H1 (cell line): Measurements from ENCODE around the gene RSAD2. TPM values are rescaled to one million over a fixed set of nuclear protein-coding genes. Genes with fewer than 3 reads are reported as not detected.
A peak's percentile ranks its signal among the peaks of the same experiment; 100 is the strongest.

Experiments
- CTCF ChIA-PET: fragments of 300-600 bp; sonication (Branson Sonifier 250); formaldehyde crosslinking; loops from one replicate; lab custom pipeline; 2021; ENCODE audit not compliant: partially characterized antibody; lab: Charles Lee
- POLR2A ChIA-PET: fragments of 300-600 bp; sonication (Branson Sonifier 250); formaldehyde crosslinking; loops from one replicate; lab custom pipeline; 2021; ENCODE audit warnings: inconsistent platforms; ENCODE audit not compliant: partially characterized antibody; lab: Charles Lee
- DNase-seq, 2 experiments: peaks; one replicate each; pipeline versions ENCODE4 v3.0.0 to v3.0.0-alpha.2; 2010 to 2022; ENCODE audit warnings: low spot score in 2 of 2, low read depth in 1 of 2, mixed read lengths in 1 of 2
- FAIRE-seq: peaks from 2 replicates; lab custom pipeline; 2011; peaks lifted over from hg19 to GRCh38; lab: Jason Lieb, UNC
- H2AFZ ChIP-seq: 2 replicates; pipeline ENCODE4 v1.8.1; 2012; ENCODE audit warnings: low read length, inconsistent platforms
- H2AK5ac ChIP-seq: 2 replicates; pipeline ENCODE4 v1.6.1; 2013; ENCODE audit warnings: low read depth, low read length
- H2BK120ac ChIP-seq: replicated peaks from 2 replicates; pipeline ENCODE3; 2013; ENCODE audit warnings: low read depth, low read length, inconsistent platforms
- H2BK12ac ChIP-seq: 2 replicates; pipeline ENCODE4 v1.6.1; 2013; ENCODE audit warnings: low read depth, low read length
- H2BK15ac ChIP-seq: 2 replicates; pipeline ENCODE4 v1.6.1; 2013; ENCODE audit warnings: low read length
- H2BK20ac ChIP-seq: 2 replicates; pipeline ENCODE4 v1.6.1; 2013; ENCODE audit warnings: low read length
- H2BK5ac ChIP-seq: 2 replicates; pipeline ENCODE4 v1.6.1; 2013; ENCODE audit warnings: low read depth, low read length
- H3K14ac ChIP-seq: 2 replicates; pipeline ENCODE4 v1.6.1; 2013; ENCODE audit warnings: inconsistent platforms; ENCODE audit not compliant: insufficient read length
- H3K18ac ChIP-seq: 2 replicates; pipeline ENCODE4 v1.6.1; 2013; ENCODE audit warnings: low read length; ENCODE audit errors: extremely low read depth
- H3K23ac ChIP-seq: 2 replicates; pipeline ENCODE4 v1.6.1; 2013; ENCODE audit warnings: inconsistent platforms; ENCODE audit not compliant: insufficient read length
- H3K23me2 ChIP-seq: 2 replicates; pipeline ENCODE4 v1.6.1; 2013; ENCODE audit warnings: low read depth, low read length
- H3K27ac ChIP-seq: 2 replicates; pipeline ENCODE4 v1.6.1; 2011; ENCODE audit warnings: low read depth, low read length, inconsistent platforms
- H3K27me3 ChIP-seq, 4 experiments: replicated peaks in 1 of 4; 1 replicate in 1 of 4; 2 replicates in 3 of 4; pipeline versions ENCODE4 v1.6.1 to v1.8.1; 2011 to 2013; ENCODE audit warnings: low read length in 3 of 4, mild to moderate bottlenecking in 3 of 4, inconsistent platforms in 2 of 4, mixed read lengths in 2 of 4, moderate library complexity in 1 of 4; ENCODE audit not compliant: control insufficient read depth in 3 of 4, insufficient read depth in 3 of 4; ENCODE audit errors: extremely low read depth in 1 of 4
- H3K36me3 ChIP-seq, 4 experiments: 2 replicates each; pipeline versions ENCODE4 v1.6.1 to v1.8.1; 2011 to 2013; ENCODE audit warnings: mild to moderate bottlenecking in 4 of 4, low read length in 3 of 4, moderate library complexity in 2 of 4, control low read depth in 1 of 4, inconsistent platforms in 1 of 4; ENCODE audit not compliant: insufficient read depth in 4 of 4, control insufficient read depth in 2 of 4
- H3K4ac ChIP-seq: replicated peaks from 2 replicates; pipeline ENCODE3; 2013; ENCODE audit warnings: low read length, low read depth, mixed read lengths, inconsistent platforms; ENCODE audit not compliant: insufficient read length
- H3K4me1 ChIP-seq, 4 experiments: replicated peaks in 1 of 4; 1 replicate in 1 of 4; 2 replicates in 3 of 4; pipeline versions ENCODE4 v1.6.1 to v1.8.1; 2011 to 2013; ENCODE audit warnings: low read length in 3 of 4, inconsistent platforms in 2 of 4, mixed read lengths in 1 of 4; ENCODE audit not compliant: insufficient read depth in 4 of 4, control insufficient read depth in 3 of 4
- H3K4me2 ChIP-seq, 2 experiments: 2 replicates each; pipeline versions ENCODE4 v1.6.1 to v1.8.1; 2011 to 2013; ENCODE audit warnings: low read depth in 2 of 2, low read length in 2 of 2, control low read depth in 1 of 2, inconsistent platforms in 1 of 2, mild to moderate bottlenecking in 1 of 2; ENCODE audit not compliant: insufficient read depth in 1 of 2
- H3K4me3 ChIP-seq, 4 experiments: fragments of 200-600, 300-600 bp in 1 of 4; sonication (generic), shearing (Covaris generic), sonication (Bioruptor Twin) in 1 of 4; 2 replicates each; pipeline versions ENCODE4 v1.5.1 to v1.8.1; 2011 to 2016; ENCODE audit warnings: low read length in 4 of 4, low read depth in 3 of 4, control low read depth in 2 of 4, inconsistent platforms in 2 of 4, mild to moderate bottlenecking in 2 of 4, mixed read lengths in 1 of 4, moderate library complexity in 1 of 4; ENCODE audit not compliant: insufficient read depth in 2 of 4; ENCODE audit errors: extremely low read depth in 1 of 4
- H3K56ac ChIP-seq: replicated peaks from 2 replicates; pipeline ENCODE3; 2013; ENCODE audit warnings: low read depth, mild to moderate bottlenecking, mixed read lengths, low read length, inconsistent platforms; ENCODE audit not compliant: insufficient read length
- H3K79me1 ChIP-seq: 2 replicates; pipeline ENCODE4 v1.6.1; 2013; ENCODE audit warnings: low read depth, low read length, control low read depth
- H3K79me2 ChIP-seq, 2 experiments: 2 replicates each; pipeline versions ENCODE4 v1.6.1 to v1.8.1; 2012 to 2013; ENCODE audit warnings: low read length in 2 of 2, mild to moderate bottlenecking in 2 of 2, inconsistent platforms in 1 of 2; ENCODE audit not compliant: insufficient read depth in 2 of 2, control insufficient read depth in 1 of 2
- H3K9ac ChIP-seq, 4 experiments: replicated peaks in 1 of 4; 1 replicate in 1 of 4; 2 replicates in 3 of 4; pipeline versions ENCODE4 v1.6.1 to v1.8.1; 2011 to 2013; ENCODE audit warnings: low read depth in 3 of 4, low read length in 3 of 4, control low read depth in 2 of 4, mild to moderate bottlenecking in 2 of 4, moderate library complexity in 2 of 4, inconsistent platforms in 1 of 4; ENCODE audit errors: extremely low read depth in 1 of 4
- H3K9me3 ChIP-seq, 2 experiments: 2 replicates each; pipeline versions ENCODE4 v1.6.1 to v1.8.1; 2012 to 2013; ENCODE audit warnings: mild to moderate bottlenecking in 2 of 2, moderate library complexity in 2 of 2, control low read depth in 1 of 2, inconsistent platforms in 1 of 2, low read depth in 1 of 2, low read length in 1 of 2, mixed read lengths in 1 of 2; ENCODE audit not compliant: insufficient read depth in 2 of 2
- H4K20me1 ChIP-seq, 2 experiments: replicated peaks in 1 of 2; 2 replicates each; pipeline versions ENCODE3 to v1.8.1; 2011 to 2013; ENCODE audit warnings: inconsistent platforms in 2 of 2, low read length in 2 of 2, mild to moderate bottlenecking in 1 of 2; ENCODE audit not compliant: insufficient read depth in 2 of 2, control insufficient read depth in 1 of 2
- H4K5ac ChIP-seq: 2 replicates; pipeline ENCODE4 v1.6.1; 2013; ENCODE audit warnings: low read length, low read depth, mixed read lengths, inconsistent platforms; ENCODE audit not compliant: insufficient read length
- H4K8ac ChIP-seq: 2 replicates; pipeline ENCODE4 v1.8.0; 2013; ENCODE audit warnings: mild to moderate bottlenecking, moderate library complexity, low read length, inconsistent platforms; ENCODE audit not compliant: insufficient read depth; ENCODE audit errors: extremely low read depth
- H4K91ac ChIP-seq: replicated peaks from 2 replicates; pipeline ENCODE3; 2013; ENCODE audit warnings: low read length, mixed read lengths, inconsistent platforms; ENCODE audit not compliant: insufficient read length
- KDM4A ChIP-seq: IDR thresholded peaks from one replicate; pipeline ENCODE4 v1.7.1; 2012; ENCODE audit warnings: low read depth, mild to moderate bottlenecking, moderate library complexity, low read length, inconsistent platforms; ENCODE audit not compliant: severe bottlenecking
- NRF1 ChIP-seq: IDR thresholded peaks from 2 replicates; pipeline ENCODE4 v1.6.1; 2011; ENCODE audit warnings: mild to moderate bottlenecking, low read depth, low read length, improper control_type of control experiment
- WGBS, 2 experiments: shearing (Covaris generic) in 1 of 2; methylation state at CpG; one replicate each; pipeline versions ENCODE4 v1.1.6 to v1.1.7; 2013 to 2015; ENCODE audit warnings: low lambda C conversion rate in 2 of 2, mixed read lengths in 2 of 2, inconsistent platforms in 1 of 2, low coverage in 1 of 2, missing lambda C conversion rate in 1 of 2; ENCODE audit not compliant: insufficient replicate concordance in 2 of 2, insufficient coverage in 1 of 2, insufficient read length in 1 of 2; ENCODE audit errors: extremely low coverage in 1 of 2, missing lambda C conversion rate in 1 of 2; 5-methylcytosine and 5-hydroxymethylcytosine counted together
- polyA plus RNA-seq, 7 experiments: library from polyadenylated mRNA; depleted of rRNA in 3 of 7; stranded (reverse) in 5 of 7; unstranded in 2 of 7; fragments of >200 nt in 5 of 7; fragments of 200-250 nt in 2 of 7; gene quantifications; 1 replicate in 5 of 7; 2 replicates in 1 of 7; 4 replicates in 1 of 7; pipeline versions ENCODE4 v1.2.1 to v1.2.3, GENCODE V29; 2011 to 2013; ENCODE audit warnings: missing spikeins in 2 of 7, mixed read lengths in 2 of 7
- total RNA-seq: library from RNA; stranded (reverse); fragmentation: NEBNext Ultra II Directional; extraction: Animal tissue kit (Norgen Biotek cat#: 25700); gene quantifications from 2 replicates; pipeline ENCODE4 v1.2.1, GENCODE V29; 2021
- TF ChIP-seq, protein P1 (sequence below): IDR thresholded peaks from 2 replicates; pipeline ENCODE4 v1.6.1; 2011; ENCODE audit warnings: low read depth, mild to moderate bottlenecking, low read length; ENCODE audit not compliant: insufficient read depth

RSAD2 gene
- total and polyA plus RNA-seq, 2 of the 8 experiments (the other 6 are each of a cell fraction or from before 2014, with no cell fraction given): not detected

DNA sequence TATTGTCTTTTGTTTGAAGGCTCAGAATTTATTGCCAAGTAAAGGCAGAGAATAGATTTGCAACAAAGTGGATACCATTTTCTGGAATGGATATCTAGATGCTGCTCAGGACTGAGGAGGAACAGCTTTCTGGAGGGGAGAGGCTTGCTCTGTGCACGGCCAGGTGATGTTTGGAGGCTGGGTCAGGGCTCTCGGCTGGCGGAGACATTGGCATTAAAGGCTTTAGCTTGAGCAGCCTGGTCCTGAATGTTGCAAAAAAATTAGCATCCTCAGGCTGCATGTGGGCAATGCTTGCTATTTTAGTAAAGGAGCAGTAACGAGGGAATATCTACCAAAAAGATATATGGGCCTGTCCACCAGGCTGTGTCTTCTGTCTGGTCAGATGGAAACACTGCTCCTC is 60.0 kb downstream of the RSAD2 start:
- Histone ChIP-seq H2AK5ac (no peak overlapping the region), H3K27me3 (no peaks in the 10 kb centered on the region), H3K9me3 (no peaks in the 10 kb centered on the region), H4K5ac (no peak overlapping the region), H2BK15ac (no peak overlapping the region), H2BK5ac (no peak overlapping the region), H2BK20ac (no peak overlapping the region), H4K20me1 (peaks cover 0 to 7% of the 10 kb centered on the region in 2 experiments), H3K4me2 (no peak overlapping the region), H4K8ac (no peak overlapping the region), H3K4me1 (peaks cover 0 to 15% (median 4%) of the 10 kb centered on the region in 4 experiments; a peak in 5 of 7 replicates), H3K79me2 (peaks cover 0 to 23% of the 10 kb centered on the region in 2 experiments; a peak in 2 of 4 replicates), H2BK12ac (no peak overlapping the region), H3K56ac (no peak overlapping the region), H3K23ac (no peak overlapping the region), H2AFZ (no peak overlapping the region), H3K14ac (no peak overlapping the region), H3K36me3 (no peaks in the 10 kb centered on the region; a peak in 1 of 8 replicates), H3K27ac (no peak overlapping the region), H3K4me3 (no peak overlapping the region), H3K4ac (no peak overlapping the region), H3K79me1 (peaks cover 4% of the 10 kb centered on the region; the same call in 1 of the 2 replicates), H3K23me2 (no peaks in the 10 kb centered on the region), H3K18ac (no peak overlapping the region), H2BK120ac (no peak overlapping the region), H3K9ac (no peak overlapping the region), H4K91ac (no peak overlapping the region)
- CTCF ChIA-PET: interaction anchor here (1.1 to 2.6 kb wide), 4 partner anchors 10 to 107 kb away, joined by 3 to 8 read pairs (median 4); no protein-coding TSS in a partner anchor
- 68% methylated on average over 4 of the region's 4 CpGs; no CpG with 5 or more reads in 1 of the 2 experiments for WGBS, 2 experiments
- FAIRE-seq: no peak
- peak in 1 of 2 experiments; percentile 35 for DNase-seq
- TF ChIP-seq NRF1: no peak
- TF ChIP-seq, protein P1, sequence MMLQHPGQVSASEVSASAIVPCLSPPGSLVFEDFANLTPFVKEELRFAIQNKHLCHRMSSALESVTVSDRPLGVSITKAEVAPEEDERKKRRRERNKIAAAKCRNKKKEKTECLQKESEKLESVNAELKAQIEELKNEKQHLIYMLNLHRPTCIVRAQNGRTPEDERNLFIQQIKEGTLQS: no peak
- TF ChIP-seq KDM4A: no peak
- POLR2A ChIA-PET: no interaction called here
